ENCODE results near the gene CEACAM18.

DNA sequence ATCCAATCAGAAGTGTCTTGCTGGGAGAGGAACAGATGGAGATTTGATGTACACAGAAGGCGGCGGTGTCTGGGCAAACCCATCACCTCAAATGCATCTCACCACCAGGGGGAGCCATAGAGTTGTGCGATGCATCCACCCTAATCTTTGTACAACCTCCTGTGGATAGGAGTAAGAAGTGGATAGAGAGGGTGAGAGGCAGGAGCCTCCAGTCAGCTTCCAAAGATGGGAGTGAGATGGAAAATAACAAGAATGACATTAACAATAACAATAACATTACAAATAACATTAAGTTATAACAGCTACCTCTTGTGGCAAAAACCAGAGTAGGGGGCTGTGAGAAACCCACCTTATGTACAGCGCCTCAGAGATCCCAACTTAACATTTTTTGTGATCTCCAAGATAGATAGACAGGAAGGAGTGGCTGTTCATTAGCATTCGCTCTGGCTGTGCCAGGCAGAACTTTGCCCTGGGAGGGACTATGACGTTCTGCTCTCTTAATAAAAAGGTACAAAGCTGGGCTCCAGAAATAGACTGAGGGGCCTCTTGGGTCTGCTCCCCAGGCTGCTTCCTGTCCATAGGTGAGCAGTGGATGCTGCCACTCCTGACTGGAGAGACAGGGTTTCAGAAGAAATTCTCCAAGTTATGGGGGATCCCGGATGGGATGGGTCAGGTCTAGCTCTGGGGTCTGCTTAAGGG lies 5.2 kb upstream of the CEACAM18 start:
- TF ChIP-seq TAF1 (IDR thresholded peaks at IDR 0.05; ENCODE audit: low read depth, low read length) (no peak), EP300 (IDR thresholded peaks at IDR 0.05; ENCODE audit: borderline replicate concordance in 1 of 2, low read depth in 2 of 2, low read length in 2 of 2) (no peak), SIN3A (conservative IDR thresholded peaks at IDR 0.05 in 1 of 2, IDR thresholded peaks at IDR 0.05 in 1 of 2; ENCODE audit: low read depth in 1 of 2, low read length in 2 of 2) (no peak), EZH2 (IDR thresholded peaks at IDR 0.05; ENCODE audit: low read depth, low read length, severe bottlenecking) (no peak), NRF1 (IDR thresholded peaks at IDR 0.05; ENCODE audit: low read depth, low read length) (no peak), SP1 (IDR thresholded peaks at IDR 0.05; ENCODE audit: low read depth, low read length) (no peak), EGR1 (IDR thresholded peaks at IDR 0.05; ENCODE audit: borderline replicate concordance, low read depth, low read length) (no peak)
- TF ChIP-seq, protein P1, sequence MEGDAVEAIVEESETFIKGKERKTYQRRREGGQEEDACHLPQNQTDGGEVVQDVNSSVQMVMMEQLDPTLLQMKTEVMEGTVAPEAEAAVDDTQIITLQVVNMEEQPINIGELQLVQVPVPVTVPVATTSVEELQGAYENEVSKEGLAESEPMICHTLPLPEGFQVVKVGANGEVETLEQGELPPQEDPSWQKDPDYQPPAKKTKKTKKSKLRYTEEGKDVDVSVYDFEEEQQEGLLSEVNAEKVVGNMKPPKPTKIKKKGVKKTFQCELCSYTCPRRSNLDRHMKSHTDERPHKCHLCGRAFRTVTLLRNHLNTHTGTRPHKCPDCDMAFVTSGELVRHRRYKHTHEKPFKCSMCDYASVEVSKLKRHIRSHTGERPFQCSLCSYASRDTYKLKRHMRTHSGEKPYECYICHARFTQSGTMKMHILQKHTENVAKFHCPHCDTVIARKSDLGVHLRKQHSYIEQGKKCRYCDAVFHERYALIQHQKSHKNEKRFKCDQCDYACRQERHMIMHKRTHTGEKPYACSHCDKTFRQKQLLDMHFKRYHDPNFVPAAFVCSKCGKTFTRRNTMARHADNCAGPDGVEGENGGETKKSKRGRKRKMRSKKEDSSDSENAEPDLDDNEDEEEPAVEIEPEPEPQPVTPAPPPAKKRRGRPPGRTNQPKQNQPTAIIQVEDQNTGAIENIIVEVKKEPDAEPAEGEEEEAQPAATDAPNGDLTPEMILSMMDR (IDR thresholded peaks at IDR 0.05; ENCODE audit: control extremely low read depth in 1 of 3, insufficient read depth in 1 of 3, low read depth in 1 of 3, low read length in 3 of 3), result peak; percentile 76 to 81 (median 78)

Measured in H1 (cell line).